IPS-NIHi7 (cell line): ENCODE results near the gene ZPR1.

Experiments used
- DNase-seq: peaks from one replicate; pipeline ENCODE4 v3.0.0; 2012; ENCODE audit warnings: mixed read lengths; ENCODE audit errors: extremely low spot score

The ZPR1 gene

DNA sequence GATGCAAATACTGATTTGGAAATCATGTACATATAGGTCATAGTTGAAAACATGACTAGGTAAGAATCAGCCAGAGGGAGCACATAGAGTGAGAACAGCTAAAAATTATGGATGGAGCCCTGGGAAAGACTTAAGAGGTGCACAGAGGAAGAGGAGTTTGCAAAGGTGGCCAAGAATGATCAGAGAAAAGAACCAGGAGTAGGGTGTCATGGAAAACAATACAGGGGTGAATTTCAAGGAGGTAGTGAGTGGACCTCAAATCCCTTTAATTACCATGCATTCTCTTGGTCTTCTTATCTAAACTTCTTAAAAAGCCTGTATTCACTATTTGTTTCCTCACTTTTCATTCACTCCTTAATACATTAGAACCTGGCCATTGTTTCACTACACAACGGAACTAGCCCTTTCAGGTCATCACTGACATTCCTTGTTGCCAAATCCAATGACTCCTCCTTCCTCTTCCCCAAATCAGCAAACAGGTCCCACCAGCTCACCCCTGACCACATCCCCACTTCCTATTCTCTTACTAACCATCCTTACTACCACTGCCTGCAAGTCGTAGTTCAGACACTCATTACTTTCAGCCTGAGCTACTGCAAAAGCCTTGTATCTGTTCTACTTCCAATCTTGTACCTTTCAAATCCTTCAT is 37.6 kb downstream of the ZPR1 start:
- no peak for DNase-seq

DNA sequence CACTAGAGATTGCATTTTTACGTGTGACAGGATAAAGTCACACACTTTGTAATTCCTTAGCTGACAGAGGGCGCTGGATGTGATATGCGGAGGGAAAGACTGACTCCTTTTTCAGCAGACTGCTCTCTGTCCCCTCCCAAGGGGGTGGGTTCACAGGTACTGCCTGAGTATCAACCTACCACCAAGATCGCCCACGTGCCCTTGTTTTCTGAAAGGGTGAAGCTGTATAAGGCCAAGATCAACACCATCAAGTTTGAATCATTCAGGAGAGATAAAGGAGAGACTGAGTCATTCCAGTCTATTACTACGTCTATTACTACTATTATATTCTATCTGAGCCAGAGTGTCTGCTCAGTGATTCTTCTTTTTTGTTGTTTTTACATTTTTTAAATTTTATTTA is 45.7 kb downstream of the ZPR1 start:
- no peak for DNase-seq

DNA sequence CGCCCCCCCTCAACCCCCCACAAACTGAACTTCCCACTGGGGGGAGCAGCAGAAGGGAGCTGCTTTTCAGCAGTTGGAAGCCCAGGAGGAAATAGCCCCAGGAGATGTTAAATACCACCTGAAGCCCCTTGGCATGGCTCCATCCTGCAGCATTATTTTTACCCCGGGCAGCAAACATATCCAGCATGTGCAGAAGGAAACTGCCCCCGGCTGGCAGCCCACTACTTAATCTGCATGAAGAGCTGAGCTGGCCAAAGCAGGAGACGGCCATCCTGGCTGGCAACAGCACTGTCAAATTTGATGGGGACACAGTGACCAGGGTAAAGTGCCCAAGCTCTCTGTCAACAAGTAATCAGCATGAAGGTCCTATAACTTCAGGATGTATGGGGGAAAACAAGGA is 47.1 kb downstream of the ZPR1 start:
- DNase-seq: no peak

DNA sequence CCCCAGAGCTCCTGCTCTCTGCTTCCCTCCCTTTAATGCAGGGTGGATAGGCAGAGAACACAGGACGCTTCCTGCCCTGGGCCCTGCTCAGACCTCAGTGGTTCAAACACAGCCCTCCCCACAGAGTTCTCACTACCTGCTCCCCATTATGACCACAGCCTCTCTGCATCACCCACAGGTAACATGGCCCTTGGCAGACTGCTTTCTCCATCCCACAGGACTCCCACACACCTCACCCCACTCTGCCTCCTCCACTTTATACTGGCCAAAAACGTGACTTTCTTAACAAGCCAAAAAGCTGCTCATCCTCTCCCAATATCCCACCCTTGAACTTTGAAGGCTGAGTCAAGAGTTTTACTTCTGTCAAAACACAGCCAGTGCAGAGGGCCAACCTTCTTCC is 48.8 kb downstream of the ZPR1 start:
- DNase-seq: no peak

DNA sequence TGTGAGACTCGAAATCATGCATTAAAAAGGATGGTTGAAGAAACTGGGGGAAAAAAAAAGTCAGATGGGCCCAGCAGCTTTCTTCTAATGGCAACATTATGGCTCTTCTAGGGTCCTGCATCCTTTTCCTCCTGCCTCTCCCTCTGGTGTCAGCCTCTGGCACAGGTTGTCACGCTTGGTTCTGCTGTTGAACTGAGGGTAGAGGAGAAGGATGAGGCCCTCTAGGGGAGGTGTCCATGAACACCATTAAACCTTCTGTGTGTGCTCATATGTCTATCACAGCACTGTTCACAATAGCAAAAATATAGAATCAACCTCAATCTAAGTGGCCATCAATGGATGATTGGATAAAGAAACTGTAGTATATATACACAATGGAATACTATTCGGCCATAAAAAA is 51.1 kb downstream of the ZPR1 start:
- peak; percentile 63 for DNase-seq

DNA sequence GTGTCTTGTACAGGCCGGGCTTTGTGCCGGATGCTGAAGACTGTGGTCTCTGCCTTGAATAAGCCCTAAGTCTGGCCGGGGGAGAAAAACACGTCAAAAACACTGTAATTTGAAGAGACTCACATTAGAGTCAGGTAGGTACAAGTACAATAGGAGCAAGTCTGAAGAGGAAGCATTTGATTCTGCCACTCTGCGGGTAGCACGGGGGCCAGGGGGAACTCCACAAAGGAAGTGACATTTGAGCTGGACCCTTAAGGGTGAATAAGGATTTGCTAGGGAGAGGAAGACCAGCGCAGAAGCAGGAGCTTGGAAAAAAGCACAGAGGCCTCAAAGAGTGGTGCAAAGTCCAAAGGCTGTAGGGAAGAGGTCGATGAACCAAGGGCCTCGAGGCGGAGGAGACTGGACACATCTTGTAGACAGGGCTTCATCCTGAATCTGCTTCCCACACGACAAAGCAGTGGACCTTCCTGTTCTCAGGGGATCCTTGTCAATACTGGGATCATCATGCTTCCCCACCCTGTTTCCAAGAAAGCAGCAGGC is 53.8 kb downstream of the ZPR1 start:
- DNase-seq: no peak

DNA sequence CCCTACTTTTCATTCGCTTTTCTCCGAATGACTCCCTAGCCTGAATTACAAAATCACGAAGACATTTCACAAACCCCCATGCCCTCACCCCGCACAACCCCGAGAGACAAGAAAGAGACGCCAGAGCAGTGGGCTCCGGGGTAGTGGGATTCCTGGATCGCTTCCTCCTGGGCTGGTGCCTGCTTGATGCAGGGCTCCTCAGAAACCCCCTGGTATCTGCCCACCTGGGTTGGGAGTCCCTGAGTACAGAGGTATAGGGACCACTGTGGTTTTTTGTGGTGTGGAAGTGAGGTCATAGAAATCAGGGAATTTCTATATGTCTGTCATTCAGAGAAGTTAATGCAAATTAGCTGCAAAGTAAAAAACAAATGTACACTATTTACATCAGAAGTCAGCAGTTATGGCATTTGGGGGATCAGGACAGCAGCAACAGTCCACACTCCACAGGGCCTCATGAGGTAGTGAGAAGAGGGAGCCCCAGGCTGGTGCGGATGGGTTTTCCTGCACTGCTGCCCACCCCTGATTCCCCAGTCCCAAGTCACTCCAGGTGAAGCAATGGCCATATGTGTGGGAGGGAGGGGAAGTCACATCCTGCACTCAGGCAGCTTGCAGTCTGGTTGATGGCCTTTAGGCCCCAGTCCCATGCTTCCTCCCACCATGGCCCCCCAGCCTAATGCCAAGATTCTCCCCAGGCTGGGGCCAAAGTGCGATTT is 54.6 kb downstream of the ZPR1 start:
- no peak for DNase-seq

DNA sequence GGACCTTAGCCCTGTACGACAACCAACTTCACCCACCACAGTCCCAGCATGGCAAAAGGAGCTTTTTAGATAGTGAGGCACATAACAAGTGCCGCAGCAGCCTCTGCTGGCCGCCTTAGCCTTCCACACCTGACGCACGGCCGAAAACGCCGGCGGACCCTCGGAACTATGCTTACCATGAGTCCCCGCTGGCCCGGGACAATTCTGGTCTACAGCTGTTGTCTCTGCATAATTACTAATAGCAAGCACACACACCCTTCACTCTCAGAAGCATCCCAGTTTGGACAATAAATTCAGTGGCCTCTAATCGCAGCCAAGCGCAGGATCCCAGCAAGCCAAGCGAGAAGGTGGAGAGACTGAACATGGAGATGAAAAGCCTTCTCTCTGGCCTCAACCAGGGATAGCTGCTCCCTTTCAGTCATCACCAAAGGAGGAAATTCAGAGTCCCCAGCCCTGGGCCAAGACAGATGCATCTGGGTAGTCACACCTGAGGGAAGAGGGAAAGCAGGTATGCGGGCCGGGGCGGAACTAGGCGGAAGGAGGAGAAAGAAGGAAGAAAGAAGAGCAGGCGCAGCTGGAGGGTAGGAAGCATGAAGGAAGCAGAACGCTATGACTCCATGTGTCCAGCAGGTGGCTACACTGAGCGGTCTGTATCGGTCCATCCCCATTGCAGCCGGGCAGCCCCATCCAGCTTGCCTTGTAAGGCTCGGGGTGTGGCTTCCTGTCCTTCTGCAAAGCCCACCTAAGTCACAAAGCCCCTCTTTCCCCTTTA is 55.4 kb downstream of the ZPR1 start:
- peak; percentile 95 for DNase-seq

DNA sequence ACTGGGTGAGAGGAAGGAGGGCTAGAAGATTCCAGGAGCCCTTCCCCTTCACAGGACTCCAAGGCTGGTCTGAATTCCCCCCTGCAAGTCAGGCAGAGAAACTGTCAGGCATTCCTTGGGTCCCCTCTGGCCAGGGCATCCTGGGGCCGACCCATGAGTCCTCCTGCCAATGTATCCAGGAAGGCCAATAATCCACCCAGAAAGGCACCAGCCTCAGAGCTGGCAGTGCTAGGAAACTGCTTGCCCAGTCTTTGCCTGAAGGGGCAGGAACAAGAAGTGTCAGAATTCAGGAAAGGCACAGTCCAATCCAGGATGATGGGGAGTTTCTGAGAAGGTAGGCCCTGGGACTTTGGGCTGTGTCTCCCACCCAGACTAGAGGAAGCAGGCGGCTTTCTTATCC is 56.0 kb downstream of the ZPR1 start:
- DNase-seq: no peak

DNA sequence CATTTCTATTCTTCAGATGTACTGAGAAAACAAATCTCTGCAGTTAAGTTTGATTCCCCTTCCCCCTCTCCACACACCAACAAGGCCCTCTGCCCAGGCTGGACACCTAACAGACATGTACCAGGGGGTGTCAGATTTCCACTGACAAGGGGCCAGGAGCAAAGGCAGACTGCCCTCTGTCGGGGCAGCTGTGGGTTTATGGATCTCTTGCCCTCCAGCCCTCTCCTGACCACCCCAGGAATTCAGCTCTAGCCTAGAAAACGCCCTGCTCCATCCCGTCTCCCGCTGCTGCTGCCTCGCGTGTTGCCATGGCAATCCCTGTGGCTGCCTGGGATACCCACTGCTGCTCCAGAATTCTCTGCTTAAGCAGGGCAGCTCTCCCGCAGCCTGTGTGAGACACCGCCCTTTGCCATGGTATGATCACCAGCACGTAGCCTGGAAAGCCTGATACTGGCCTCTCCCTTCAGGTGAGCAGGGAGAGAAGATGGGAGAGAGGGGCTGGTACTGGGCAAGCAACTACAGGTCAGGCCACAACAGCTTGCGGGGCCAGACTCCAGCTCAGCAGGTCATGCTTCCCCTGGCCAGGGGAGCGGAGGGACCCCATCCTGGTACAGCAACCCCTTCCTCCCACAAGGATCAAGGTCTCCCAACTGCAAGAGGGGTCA is 56.6 kb downstream of the ZPR1 start:
- peak; percentile 71 for DNase-seq

DNA sequence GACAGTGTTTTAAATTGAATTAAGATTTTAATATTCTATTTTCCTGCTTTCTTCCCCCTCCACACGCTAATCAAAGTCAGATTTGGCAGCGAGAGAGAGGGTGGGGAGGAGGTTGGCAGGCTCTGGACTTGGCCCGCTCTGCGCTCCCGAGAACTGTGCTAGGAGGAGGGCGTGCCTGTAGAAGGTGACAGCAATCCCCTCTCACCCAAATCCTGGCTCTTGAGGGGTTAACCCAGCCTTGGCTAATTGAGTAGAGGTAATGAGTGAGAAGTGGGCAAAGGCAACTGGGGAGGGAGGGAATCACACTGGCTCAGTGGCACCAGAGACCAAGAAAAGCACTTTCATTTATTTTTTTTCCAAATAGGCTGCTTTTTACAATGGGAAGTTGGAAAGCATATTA is 57.2 kb downstream of the ZPR1 start:
- DNase-seq: no peak

DNA sequence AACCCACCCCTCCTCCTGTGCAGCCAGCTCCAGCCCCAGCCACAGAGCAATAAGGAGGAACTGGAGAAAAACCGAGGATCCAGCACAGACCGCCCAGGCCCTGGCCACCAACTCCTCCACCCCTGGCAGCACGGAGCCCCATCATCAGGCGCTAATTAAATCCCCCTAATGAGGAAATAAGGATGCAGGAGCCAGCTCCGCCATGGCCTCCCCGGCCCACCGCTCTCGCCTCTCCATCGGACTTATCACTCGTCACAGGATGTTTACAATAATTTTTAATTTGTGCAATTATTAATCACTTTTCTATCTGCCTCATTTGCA is 57.6 kb downstream of the ZPR1 start:
- DNase-seq: no peak

DNA sequence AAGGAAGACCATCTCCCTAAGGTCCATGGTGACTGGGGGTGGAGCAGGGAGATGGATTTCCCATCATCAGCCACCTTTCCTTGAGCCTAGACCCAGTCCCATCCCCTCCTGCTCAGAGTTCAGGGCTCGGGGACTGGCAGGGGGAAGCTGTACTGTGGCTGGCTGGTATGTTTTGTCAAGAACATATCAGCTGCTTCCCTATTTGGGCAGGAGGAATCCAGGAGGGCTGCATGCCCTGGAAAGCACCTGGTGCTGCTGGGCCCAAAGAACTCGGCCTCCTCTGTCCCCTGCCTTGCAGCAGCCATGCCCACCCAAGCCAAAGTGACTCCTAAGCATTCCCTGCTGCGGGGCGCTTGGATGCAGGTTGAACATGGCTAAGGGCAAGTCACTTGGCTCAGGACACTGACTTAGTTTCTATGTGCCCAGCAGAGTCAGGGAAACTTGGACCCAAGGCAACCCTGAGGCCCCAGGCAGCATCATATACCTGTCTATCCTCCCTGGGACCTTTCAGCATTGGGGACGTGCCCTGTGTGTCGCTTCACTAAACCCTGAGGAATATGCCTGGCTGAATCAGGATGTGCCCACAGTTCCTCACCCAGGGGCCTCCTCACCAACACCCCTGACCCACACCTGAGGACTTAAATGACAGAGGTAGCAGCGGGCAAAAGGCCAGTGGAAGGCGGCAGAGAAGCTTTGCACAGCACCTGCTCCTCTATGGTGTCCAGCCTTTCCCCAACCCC is 58.2 kb downstream of the ZPR1 start:
- DNase-seq: no peak

DNA sequence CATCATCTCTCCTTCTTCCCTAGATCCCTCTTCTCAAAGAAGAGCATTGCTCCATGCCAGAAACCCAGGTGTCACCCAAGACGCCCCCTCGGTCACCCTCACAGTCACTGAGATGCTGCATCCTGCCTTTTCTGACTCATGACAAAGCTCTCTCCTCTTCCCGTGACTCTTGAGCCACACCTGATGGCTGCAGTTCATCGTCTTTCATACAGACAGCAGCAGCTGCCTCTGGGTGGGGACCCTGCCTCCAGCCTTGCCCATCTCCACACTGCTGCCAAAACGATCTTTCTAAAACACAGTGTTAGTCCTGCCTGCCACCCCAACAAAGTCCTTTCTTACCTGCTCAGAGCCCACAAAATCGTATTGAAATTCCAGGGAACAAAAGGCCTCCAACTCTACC is 59.8 kb downstream of the ZPR1 start:
- DNase-seq: no peak

DNA sequence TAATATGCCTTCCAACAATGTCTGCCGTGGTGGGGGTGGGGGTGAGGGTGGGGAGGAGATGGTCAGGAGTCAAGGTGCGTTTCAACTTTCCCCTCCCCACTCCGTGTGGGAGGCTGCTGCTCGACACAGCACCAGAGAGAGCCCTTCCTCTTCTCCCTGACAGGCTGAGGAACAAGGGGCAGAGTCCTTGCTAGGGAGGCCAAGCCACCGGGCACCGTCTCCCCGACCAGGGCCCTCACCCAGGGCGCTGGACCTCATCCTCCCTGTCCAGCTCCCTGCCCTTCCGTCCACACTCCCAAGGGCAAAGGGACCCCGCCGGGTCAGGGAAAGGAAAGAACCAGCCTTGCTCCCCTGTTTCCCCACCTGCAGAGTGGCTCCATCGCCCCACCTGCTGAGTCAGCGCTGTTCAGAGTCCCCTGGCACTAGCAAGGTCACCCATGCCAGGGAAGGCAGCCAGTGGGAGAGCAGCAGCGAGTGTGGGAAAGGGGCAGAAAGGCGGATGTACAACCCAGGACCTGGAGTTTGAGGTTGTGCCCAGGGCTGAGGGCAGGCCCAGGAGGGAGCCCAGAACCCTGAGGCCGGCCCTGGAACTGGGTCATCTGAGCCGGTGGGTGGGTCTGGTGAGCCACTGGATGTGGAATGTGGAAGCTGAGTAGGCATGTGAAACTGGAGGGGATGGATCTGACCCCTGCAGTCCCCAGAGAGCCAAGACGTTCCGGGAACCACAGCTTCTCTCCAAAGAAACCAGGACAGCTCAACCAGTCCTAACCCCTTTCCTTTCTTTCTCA is 62.2 kb downstream of the ZPR1 start:
- DNase-seq: peak; percentile 43

DNA sequence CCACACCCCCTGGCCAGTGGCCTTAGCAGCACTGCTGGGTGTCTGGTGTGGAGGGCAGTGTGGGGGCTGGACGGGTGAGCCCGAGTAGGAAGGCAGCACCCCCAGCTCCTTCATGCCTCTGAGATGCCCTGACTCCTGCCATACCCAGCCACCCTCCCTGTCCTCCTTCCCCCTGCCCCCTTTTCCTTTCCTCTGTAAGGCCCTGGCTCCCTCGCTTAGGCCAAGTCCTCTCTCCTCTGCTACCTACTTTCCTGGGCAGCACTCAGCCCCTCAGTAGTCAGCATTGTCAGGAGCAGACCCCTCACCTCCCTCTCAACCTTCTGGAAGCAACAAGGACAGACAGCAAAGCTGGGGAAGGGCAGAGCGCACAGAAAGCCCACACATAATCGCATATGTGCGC is 63.0 kb downstream of the ZPR1 start:
- DNase-seq: no peak
